ENCODE results near the gene GRIK3. TPM values are rescaled to one million over a fixed set of nuclear protein-coding genes. Genes with fewer than 3 reads are reported as not detected.

The GRIK3 gene
- total RNA-seq, 2 experiments from 2014 or later = 16.3 to 55.0 TPM

DNA sequence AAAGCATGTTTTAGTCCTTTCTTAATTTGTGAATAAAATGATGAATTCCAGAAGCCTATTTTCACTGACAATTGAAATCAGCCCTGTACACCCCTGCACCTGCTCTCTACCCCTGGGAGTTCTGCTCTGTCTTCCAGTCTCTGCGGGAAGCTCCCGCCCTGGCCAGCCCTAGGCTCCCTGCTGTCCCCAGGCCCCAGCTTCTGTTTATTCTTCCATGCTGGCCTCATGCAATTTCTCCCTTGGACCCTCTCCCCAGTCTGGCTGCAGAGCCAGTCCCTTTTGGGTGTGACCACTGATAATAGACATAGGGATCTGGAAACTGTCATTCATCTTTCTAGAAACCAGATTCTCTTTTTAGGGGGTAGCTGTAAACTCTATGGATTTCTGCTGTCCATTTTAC is 258.6 kb downstream of the GRIK3 start:
- Histone ChIP-seq H2AFZ (ENCODE audit: low read length) (no peak overlapping the region), H3K9me2 (ENCODE audit: insufficient read depth, low read length) (no peaks in the 10 kb centered on the region), H3K36me3 (ENCODE audit: insufficient read depth, low read length) (no peaks in the 10 kb centered on the region), H3K4me3 (ENCODE audit: low read depth, low read length, poor library complexity, severe bottlenecking) (no peak overlapping the region), H3K27ac (ENCODE audit: low read depth, low read length, poor library complexity, severe bottlenecking) (no peak overlapping the region), H3K79me2 (ENCODE audit: insufficient read depth, low read depth, low read length) (no peaks in the 10 kb centered on the region), H3K4me2 (ENCODE audit: low read length) (no peak overlapping the region), H3K9me3 (ENCODE audit: low read length) (no peaks in the 10 kb centered on the region), H4K20me1 (ENCODE audit: insufficient read depth, low read length) (no peaks in the 10 kb centered on the region), H3K4me1 (ENCODE audit: insufficient read depth, low read length, poor library complexity, severe bottlenecking) (no peaks in the 10 kb centered on the region)
- intact Hi-C loops (cut with micrococcal nuclease; ENCODE audit: unreplicated experiment) = no loop called here
- CTCF ChIA-PET (ENCODE audit: unreplicated experiment) = no interaction called here
- POLR2A ChIA-PET = no interaction called here
- no TSS peak for BruUV-seq (replicated peaks)
- TF ChIP-seq, protein P1, sequence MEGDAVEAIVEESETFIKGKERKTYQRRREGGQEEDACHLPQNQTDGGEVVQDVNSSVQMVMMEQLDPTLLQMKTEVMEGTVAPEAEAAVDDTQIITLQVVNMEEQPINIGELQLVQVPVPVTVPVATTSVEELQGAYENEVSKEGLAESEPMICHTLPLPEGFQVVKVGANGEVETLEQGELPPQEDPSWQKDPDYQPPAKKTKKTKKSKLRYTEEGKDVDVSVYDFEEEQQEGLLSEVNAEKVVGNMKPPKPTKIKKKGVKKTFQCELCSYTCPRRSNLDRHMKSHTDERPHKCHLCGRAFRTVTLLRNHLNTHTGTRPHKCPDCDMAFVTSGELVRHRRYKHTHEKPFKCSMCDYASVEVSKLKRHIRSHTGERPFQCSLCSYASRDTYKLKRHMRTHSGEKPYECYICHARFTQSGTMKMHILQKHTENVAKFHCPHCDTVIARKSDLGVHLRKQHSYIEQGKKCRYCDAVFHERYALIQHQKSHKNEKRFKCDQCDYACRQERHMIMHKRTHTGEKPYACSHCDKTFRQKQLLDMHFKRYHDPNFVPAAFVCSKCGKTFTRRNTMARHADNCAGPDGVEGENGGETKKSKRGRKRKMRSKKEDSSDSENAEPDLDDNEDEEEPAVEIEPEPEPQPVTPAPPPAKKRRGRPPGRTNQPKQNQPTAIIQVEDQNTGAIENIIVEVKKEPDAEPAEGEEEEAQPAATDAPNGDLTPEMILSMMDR (conservative IDR thresholded peaks at IDR 0.05; ENCODE audit: low read length) = no peak
- no peak for TF ChIP-seq EZH2phosphoT487 (IDR thresholded peaks at IDR 0.05; ENCODE audit: borderline replicate concordance, low read depth, low read length)
- no peak for DNase-seq (ENCODE audit: low spot score)

DNA sequence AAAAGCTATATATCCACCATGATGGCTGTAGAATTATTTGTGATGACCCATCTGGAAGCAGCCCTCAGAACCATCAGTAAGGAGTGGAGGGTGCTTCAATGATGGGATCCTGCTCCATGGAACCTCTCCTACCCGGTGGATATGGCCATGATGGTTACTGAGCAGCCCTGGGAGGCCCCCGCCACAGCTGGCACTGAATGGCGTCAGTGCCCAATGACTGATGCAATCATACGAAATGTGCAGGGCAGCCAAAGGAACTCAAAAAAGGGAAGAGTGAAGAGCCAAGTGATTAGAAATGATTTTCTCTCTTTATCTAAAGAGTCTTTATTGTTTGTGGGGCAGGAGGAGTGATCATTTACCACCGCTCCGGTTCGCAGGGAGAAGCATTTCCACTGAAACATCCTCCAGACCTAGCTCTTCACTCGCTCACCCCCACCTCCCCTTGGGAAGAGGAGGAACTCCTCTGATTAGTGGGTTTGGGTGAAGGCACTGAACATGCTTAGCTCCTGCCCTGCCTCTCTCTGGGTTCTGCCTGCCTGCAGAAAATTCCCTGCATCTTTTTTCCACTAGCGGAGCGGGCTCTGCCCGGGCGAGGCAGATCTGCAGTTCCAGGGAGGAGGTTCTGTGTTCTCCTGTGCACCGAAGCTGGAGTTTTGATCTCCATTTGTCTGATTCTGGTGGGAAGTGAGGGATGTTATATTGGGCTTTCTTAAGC is 260.3 kb downstream of the GRIK3 start:
- ChIA-PET POLR2A (no interaction called here), CTCF (ENCODE audit: unreplicated experiment) (no interaction called here)
- TF ChIP-seq, protein P1 (conservative IDR thresholded peaks at IDR 0.05; ENCODE audit: low read length) = no peak
- TF ChIP-seq EZH2phosphoT487 (IDR thresholded peaks at IDR 0.05; ENCODE audit: borderline replicate concordance, low read depth, low read length) = no peak
- Histone ChIP-seq H2AFZ (ENCODE audit: low read length) (no peak overlapping the region), H3K4me1 (ENCODE audit: insufficient read depth, low read length, poor library complexity, severe bottlenecking) (no peaks in the 10 kb centered on the region), H3K9me3 (ENCODE audit: low read length) (no peaks in the 10 kb centered on the region), H3K9me2 (ENCODE audit: insufficient read depth, low read length) (no peaks in the 10 kb centered on the region), H3K4me3 (ENCODE audit: low read depth, low read length, poor library complexity, severe bottlenecking) (no peak overlapping the region), H3K27ac (ENCODE audit: low read depth, low read length, poor library complexity, severe bottlenecking) (no peak overlapping the region), H3K4me2 (ENCODE audit: low read length) (no peak overlapping the region), H3K36me3 (ENCODE audit: insufficient read depth, low read length) (no peaks in the 10 kb centered on the region), H4K20me1 (ENCODE audit: insufficient read depth, low read length) (no peaks in the 10 kb centered on the region), H3K79me2 (ENCODE audit: insufficient read depth, low read depth, low read length) (no peaks in the 10 kb centered on the region)
- DNase-seq (ENCODE audit: low spot score) = no peak
- no TSS peak for BruUV-seq (replicated peaks)
- intact Hi-C loops (cut with micrococcal nuclease; ENCODE audit: unreplicated experiment) = no loop called here

DNA sequence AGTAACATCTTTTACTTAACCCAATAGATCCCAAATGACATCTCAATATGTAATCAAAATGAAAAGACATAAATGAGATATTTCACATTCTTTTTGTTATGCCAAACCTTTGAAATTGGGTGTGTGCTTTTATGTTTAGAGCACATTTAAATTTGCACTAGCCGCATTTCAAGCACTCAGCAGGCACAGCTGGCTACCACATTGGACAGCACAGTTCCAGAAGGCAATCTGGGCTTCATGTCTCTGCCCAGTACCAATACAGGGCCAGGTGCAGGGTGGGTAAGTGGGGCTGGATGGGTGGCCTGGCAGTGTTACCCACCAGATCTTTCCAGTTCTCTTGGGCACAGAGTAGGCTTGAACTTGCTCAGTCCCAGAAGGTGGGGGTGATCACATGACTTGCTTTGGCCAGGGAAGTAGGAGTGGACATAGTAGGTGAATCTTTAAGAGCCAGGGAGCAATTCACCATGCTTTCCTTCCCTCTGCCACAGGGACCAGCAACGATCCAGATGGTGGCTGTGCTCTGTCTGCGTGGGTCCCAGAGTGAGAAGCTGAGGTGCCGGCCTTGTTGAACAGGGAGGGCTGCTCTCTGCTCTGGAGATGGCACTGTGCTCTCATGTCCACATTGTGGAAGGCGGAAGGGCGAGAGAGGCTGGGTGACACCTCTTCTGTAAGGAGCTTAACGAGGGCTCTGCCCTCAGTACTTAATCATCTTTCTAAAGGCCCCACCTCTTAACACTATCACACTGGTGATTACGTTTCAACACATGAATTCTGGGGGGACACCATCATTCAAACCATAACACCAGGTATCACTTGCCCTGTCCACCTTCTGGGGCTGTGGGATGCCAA is 261.4 kb downstream of the GRIK3 start:
- TF ChIP-seq, protein P1 (conservative IDR thresholded peaks at IDR 0.05; ENCODE audit: low read length) = no peak
- TF ChIP-seq EZH2phosphoT487 (IDR thresholded peaks at IDR 0.05; ENCODE audit: borderline replicate concordance, low read depth, low read length) = no peak
- Histone ChIP-seq H3K79me2 (ENCODE audit: insufficient read depth, low read depth, low read length) (no peaks in the 10 kb centered on the region), H3K4me1 (ENCODE audit: insufficient read depth, low read length, poor library complexity, severe bottlenecking) (no peaks in the 10 kb centered on the region), H3K9me2 (ENCODE audit: insufficient read depth, low read length) (no peaks in the 10 kb centered on the region), H3K36me3 (ENCODE audit: insufficient read depth, low read length) (no peaks in the 10 kb centered on the region), H2AFZ (ENCODE audit: low read length) (no peak overlapping the region), H4K20me1 (ENCODE audit: insufficient read depth, low read length) (no peaks in the 10 kb centered on the region), H3K27ac (ENCODE audit: low read depth, low read length, poor library complexity, severe bottlenecking) (no peak overlapping the region), H3K9me3 (ENCODE audit: low read length) (no peaks in the 10 kb centered on the region), H3K4me3 (ENCODE audit: low read depth, low read length, poor library complexity, severe bottlenecking) (no peak overlapping the region), H3K4me2 (ENCODE audit: low read length) (no peak overlapping the region)
- ChIA-PET POLR2A (no interaction called here), CTCF (ENCODE audit: unreplicated experiment) (no interaction called here)
- intact Hi-C loops (cut with micrococcal nuclease; ENCODE audit: unreplicated experiment) = no loop called here
- no peak for DNase-seq (ENCODE audit: low spot score)
- no TSS peak for BruUV-seq (replicated peaks)

Measured in OCI-LY7 (cell line).